Ovary (tissue), 9 donors: ENCODE results near the gene STAC2. TPM values are rescaled to one million over a fixed set of nuclear protein-coding genes. Genes with fewer than 3 reads are reported as not detected.

Experiments
- DNase-seq, 5 donors: peaks; one replicate each; pipeline ENCODE4 v3.0.0-alpha.2; 2019 to 2020
- H3K27ac ChIP-seq, 2 donors: fragments of 200-600 bp; one replicate each; pipeline versions ENCODE4 v1.5.1 to v1.8.0; 2019 to 2022
- H3K27me3 ChIP-seq: fragments of 200-600 bp; one replicate; pipeline ENCODE4 v1.8.0; 2022
- H3K36me3 ChIP-seq: fragments of 200-600 bp; sonication (generic); one replicate; pipeline ENCODE4 v1.5.1; 2019
- H3K4me1 ChIP-seq: one replicate; pipeline ENCODE4 v1.8.1; 2013; ENCODE audit warnings: mild to moderate bottlenecking, moderate library complexity; ENCODE audit not compliant: insufficient read depth
- H3K4me3 ChIP-seq: fragments of 200-600 bp; sonication (generic); one replicate; pipeline ENCODE4 v1.5.1; 2017
- H3K9me3 ChIP-seq, 2 donors: fragments of 200-600 bp in 1 of 2; sonication (generic) in 1 of 2; one replicate each; pipeline versions ENCODE4 v1.5.1 to v1.8.1; 2013 to 2019; ENCODE audit warnings: mild to moderate bottlenecking in 1 of 2, moderate library complexity in 1 of 2
- EP300 ChIP-seq: sonication (generic); formaldehyde crosslinking; IDR thresholded peaks from one replicate; pipeline ENCODE4 v1.6.1; 2017; ENCODE audit warnings: antibody characterized with exemption
- POLR2A ChIP-seq: fragments of 450-650 bp; IDR thresholded peaks from one replicate; pipeline ENCODE4 v1.6.1; 2017; ENCODE audit warnings: antibody characterized with exemption, mild to moderate bottlenecking, moderate library complexity
- WGBS, 3 donors: extraction: QIAGEN DNeasy Blood & Tissue Kit in 1 of 3; methylation state at CpG; one replicate each; pipeline versions ENCODE4 v1.1.5 to v1.1.7; 2013 to 2017; 5-methylcytosine and 5-hydroxymethylcytosine counted together
- intact Hi-C, 4 donors: fragments of 100-400 bp; cut with DNase I; formaldehyde crosslinking; loops; one replicate each; pipeline versions ENCODE4 v1.11.0 to v1.15.1; 2022 to 2023
- polyA plus RNA-seq, 2 donors: library from polyadenylated mRNA; stranded (reverse); fragments of 200-250 nt in 1 of 2; fragments of 350-450 nt in 1 of 2; fragmentation: Illumina TruSeq in 1 of 2; extraction: RNeasy Lipid Tissue Mini Kit (QIAGEN cat#74804) in 1 of 2; gene quantifications; one replicate each; pipeline ENCODE4 v1.2.3, GENCODE V29; 2013 to 2014
- total RNA-seq, 7 donors: library from RNA; depleted of rRNA in 2 of 7; stranded (reverse); fragments of >200 nt in 2 of 7; fragmentation: NEBNext Ultra II Directional in 3 of 7; extraction: Animal tissue kit (Norgen Biotek cat#: 25700) in 3 of 7; gene quantifications; one replicate each; pipeline versions ENCODE4 v1.1.0 to v1.2.4, GENCODE V29; 2016 to 2023
- TF ChIP-seq, protein P1 (sequence below), 3 donors: fragments of 450-650 bp in 2 of 3; fragments of 200-600 bp in 1 of 3; IDR thresholded peaks; one replicate each; pipeline versions ENCODE4 v1.5.1 to v1.8.0; 2016 to 2022; ENCODE audit warnings: antibody characterized with exemption in 3 of 3, mild to moderate bottlenecking in 1 of 3
- donor health status: DM: no; HTN: no; CAD: no; lungs with moderate emphysema.
- donor health status: DM: no; HTN: no; CAD: no.
- donor health status: Bipolar disorder and iron deficiency.
- donor health status: DM: yes; HTN: yes; CAD: no.
- donor health status: DM: no; HTN: no; CAD: no.
- donor health status: DM: yes; HTN: yes; CAD: no.

Gene STAC2
- total and polyA plus RNA-seq, 9 donors: 0.29 to 5.4 (median 0.70) TPM; not detected in 1

DNA sequence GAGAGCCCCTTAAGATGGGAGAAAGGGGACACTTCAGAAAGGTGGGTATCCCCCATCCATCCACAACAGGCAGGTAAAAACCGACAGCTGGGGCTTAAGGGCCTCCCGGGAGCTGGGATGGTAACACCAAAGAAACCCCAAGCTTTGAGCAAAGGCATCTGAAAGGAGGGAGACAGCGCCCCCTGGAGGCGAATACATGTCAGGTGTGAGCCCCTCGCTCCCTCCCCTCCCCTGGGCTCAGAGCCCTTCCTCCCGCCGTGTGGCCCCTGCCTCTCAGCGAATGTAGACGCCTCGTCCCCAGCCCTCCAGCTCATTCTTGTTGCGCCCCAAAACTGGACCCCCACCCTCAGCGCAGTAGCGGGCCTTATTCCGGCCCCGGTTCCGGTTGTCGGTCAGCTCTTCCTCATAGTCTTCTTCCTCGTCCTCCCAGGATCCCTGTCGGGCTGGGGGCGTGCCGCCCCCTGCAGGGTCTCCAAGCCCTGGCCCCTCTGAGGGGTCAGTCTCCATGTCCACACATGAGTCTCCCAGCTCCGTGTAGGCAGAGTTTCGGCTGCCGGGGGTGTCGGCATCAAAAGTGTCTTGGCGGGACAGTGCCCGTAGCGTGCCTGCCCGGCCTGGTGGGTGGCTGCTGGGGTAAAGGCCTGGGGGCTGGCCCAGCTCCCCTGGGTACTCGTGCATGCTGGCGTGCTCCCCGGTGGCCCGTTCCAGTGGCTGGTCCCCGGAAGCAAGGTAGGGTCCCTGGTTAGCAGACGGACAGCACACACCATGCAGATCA, 50.6 kb downstream of the STAC2 start:
- H3K36me3 ChIP-seq: no peaks in the 10 kb centered on the region
- no peak overlapping the region for H3K27ac ChIP-seq
- no peaks in the 10 kb centered on the region for H3K27me3 ChIP-seq
- no peak for TF ChIP-seq POLR2A
- TF ChIP-seq, protein P1, sequence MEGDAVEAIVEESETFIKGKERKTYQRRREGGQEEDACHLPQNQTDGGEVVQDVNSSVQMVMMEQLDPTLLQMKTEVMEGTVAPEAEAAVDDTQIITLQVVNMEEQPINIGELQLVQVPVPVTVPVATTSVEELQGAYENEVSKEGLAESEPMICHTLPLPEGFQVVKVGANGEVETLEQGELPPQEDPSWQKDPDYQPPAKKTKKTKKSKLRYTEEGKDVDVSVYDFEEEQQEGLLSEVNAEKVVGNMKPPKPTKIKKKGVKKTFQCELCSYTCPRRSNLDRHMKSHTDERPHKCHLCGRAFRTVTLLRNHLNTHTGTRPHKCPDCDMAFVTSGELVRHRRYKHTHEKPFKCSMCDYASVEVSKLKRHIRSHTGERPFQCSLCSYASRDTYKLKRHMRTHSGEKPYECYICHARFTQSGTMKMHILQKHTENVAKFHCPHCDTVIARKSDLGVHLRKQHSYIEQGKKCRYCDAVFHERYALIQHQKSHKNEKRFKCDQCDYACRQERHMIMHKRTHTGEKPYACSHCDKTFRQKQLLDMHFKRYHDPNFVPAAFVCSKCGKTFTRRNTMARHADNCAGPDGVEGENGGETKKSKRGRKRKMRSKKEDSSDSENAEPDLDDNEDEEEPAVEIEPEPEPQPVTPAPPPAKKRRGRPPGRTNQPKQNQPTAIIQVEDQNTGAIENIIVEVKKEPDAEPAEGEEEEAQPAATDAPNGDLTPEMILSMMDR (IDR thresholded peaks at IDR 0.05): peak; percentile 73 to 82 (median 79)
- no peak for TF ChIP-seq EP300
- intact Hi-C loops: loop anchor here in 3 of 4 donors (5.0 to 10.0 kb wide), 3 partner anchors 190 to 200 kb away; no protein-coding TSS in a partner anchor
- WGBS, 3 donors: 46 to 57% (median 51%) methylated on average over 34 to 35 of the region's 35 CpGs
- no peaks in the 10 kb centered on the region for H3K4me1 ChIP-seq
- peak; percentile 75 to 90 (median 85) for DNase-seq
- H3K9me3 ChIP-seq: no peaks in the 10 kb centered on the region
- no peak overlapping the region for H3K4me3 ChIP-seq

DNA sequence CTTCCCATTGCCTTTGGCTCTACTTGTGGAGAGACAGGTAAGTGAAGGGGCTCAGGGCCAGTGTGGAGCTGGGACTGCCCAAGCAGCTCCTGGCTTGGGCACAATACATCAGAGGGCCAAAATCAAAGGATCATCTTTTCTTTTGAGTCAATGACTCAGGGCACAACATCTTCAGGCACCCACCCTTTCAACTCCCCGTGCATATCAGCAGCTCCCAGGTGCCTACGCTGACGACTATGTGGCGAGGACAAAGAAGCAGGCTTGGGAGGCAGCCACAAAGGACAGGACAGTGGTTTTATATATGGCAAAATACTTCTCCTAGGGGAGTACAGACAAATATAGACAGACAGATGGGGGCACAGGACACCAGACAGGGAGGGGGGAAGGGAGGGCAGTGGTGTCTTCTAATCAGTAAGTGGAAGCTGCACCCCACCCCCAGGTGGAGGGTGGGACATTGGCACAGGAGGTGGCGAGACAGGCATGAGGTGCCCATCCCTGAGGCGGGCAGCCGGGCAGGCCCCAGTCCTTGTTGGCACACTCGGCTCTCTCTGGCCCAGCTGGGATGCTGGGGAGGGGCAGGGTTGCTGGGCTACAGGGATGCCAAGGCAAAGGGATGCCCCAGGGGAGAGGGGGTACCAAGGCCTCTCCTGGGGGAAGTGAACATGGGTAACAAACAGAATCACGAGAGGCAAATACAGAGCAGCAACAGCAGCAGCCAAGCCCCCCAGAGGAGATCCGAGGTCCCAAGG, 52.0 kb downstream of the STAC2 start:
- H3K36me3 ChIP-seq: no peaks in the 10 kb centered on the region
- intact Hi-C loops: loop anchor here in 2 of 4 donors (10.0 kb wide), 2 partner anchors 189 to 199 kb away; no protein-coding TSS in a partner anchor
- DNase-seq: no peak
- no peak overlapping the region for H3K4me3 ChIP-seq
- TF ChIP-seq, protein P1 (IDR thresholded peaks at IDR 0.05): no peak
- TF ChIP-seq POLR2A (no peak), EP300 (no peak)
- H3K27ac ChIP-seq: no peak overlapping the region
- H3K9me3 ChIP-seq: no peaks in the 10 kb centered on the region
- no peaks in the 10 kb centered on the region for H3K27me3 ChIP-seq
- H3K4me1 ChIP-seq: no peaks in the 10 kb centered on the region
- WGBS, 3 donors: 40 to 56% (median 51%) methylated on average over 10 of the region's 10 CpGs

DNA sequence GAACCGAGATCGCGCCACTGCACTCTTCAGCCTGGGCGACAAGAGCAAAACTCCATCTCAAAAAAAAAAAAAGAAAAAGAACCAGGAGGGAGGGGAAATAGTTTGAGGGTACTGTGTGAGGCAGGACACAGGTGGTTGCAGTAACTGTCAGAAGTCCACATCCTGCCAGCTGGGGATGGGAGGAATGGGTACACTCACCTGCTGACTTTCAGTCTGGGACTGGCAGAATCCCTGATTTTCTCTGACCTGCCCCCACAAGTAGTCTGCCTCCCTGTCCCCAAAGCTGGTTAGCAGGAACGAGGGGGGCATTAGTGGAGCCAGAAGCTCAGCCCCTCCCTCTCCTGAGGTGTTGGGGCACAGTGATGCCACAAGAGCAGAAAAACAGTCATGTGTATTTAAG, 52.7 kb downstream of the STAC2 start:
- TF ChIP-seq EP300 (no peak), POLR2A (no peak)
- TF ChIP-seq, protein P1 (IDR thresholded peaks at IDR 0.05): no peak
- no peaks in the 10 kb centered on the region for H3K36me3 ChIP-seq
- H3K27ac ChIP-seq: no peak overlapping the region
- 44 to 47% (median 46%) methylated on average over 5 of the region's 5 CpGs for WGBS, 3 donors
- no peaks in the 10 kb centered on the region for H3K27me3 ChIP-seq
- no peak for DNase-seq
- H3K4me1 ChIP-seq: no peaks in the 10 kb centered on the region
- intact Hi-C loops: loop anchor here in 2 of 4 donors (10.0 kb wide), 2 partner anchors 188 to 198 kb away; no protein-coding TSS in a partner anchor
- no peaks in the 10 kb centered on the region for H3K9me3 ChIP-seq
- H3K4me3 ChIP-seq: no peak overlapping the region

DNA sequence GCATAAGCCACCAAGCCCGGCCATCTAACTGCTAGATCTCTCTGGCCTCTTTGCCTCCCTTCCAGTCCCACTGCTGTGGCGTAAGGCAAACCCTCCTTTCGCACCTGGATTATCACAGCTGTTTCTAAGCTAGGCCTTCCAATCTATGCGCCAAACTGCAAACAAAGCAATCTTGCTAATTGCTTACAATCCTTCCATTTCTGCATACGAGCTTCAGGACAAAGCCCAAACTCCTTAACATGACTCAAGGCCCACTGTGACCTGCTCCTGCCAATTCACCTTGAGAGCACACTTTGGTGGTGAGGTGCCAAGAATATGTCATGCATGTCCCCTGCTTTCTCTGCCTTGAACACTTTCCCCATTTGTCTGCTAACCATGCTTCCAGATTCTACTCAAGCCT, 53.8 kb downstream of the STAC2 start:
- TF ChIP-seq, protein P1 (IDR thresholded peaks at IDR 0.05): no peak
- no peak for TF ChIP-seq EP300
- TF ChIP-seq POLR2A: no peak
- H3K27me3 ChIP-seq: no peaks in the 10 kb centered on the region
- no peak for DNase-seq
- no peaks in the 10 kb centered on the region for H3K9me3 ChIP-seq
- intact Hi-C loops: loop anchor here in 2 of 4 donors (10.0 kb wide), 2 partner anchors 187 to 197 kb away; no protein-coding TSS in a partner anchor
- 66 to 79% (median 68%) methylated on average over 5 of the region's 5 CpGs for WGBS, 3 donors
- no peaks in the 10 kb centered on the region for H3K36me3 ChIP-seq
- no peaks in the 10 kb centered on the region for H3K4me1 ChIP-seq
- no peak overlapping the region for H3K4me3 ChIP-seq
- no peak overlapping the region for H3K27ac ChIP-seq
